ACC112 (cell line): ENCODE measurements around the gene KIF5A.
A peak's percentile ranks its signal among the peaks of the same experiment; 100 is the strongest.

ENCODE experiments used
- H2AFZ ChIP-seq: fragments of 200-600 bp; sonication (generic); one replicate; pipeline ENCODE4 v1.6.0; 2017; ENCODE audit warnings: antibody characterized with exemption, low read length; ENCODE audit not compliant: unreplicated experiment
- H3K27ac ChIP-seq: fragments of 200-600 bp; sonication (generic); 2 replicates; pipeline ENCODE4 v1.5.1; 2014; ENCODE audit warnings: low read depth, mild to moderate bottlenecking, antibody characterized with exemption, low read length, moderate library complexity
- H3K27me3 ChIP-seq: fragments of 200-600 bp; sonication (generic); 2 replicates; pipeline ENCODE4 v1.6.1; 2014; ENCODE audit warnings: mild to moderate bottlenecking, antibody characterized with exemption, low read length, moderate library complexity, mixed read lengths; ENCODE audit not compliant: insufficient read depth
- H3K36me3 ChIP-seq: fragments of 200-600 bp; sonication (generic); 2 replicates; pipeline ENCODE4 v1.6.1; 2016; ENCODE audit warnings: mild to moderate bottlenecking, antibody characterized with exemption, low read length, moderate library complexity, mixed read lengths; ENCODE audit not compliant: insufficient read depth
- H3K4me1 ChIP-seq: fragments of 200-600 bp; sonication (generic); one replicate; pipeline ENCODE4 v1.6.1; 2016; ENCODE audit warnings: low read length, mixed read lengths; ENCODE audit not compliant: insufficient read depth, unreplicated experiment, control insufficient read depth
- H3K4me3 ChIP-seq: fragments of 200-600 bp; sonication (generic); 2 replicates; pipeline ENCODE4 v1.5.1; 2014; ENCODE audit warnings: mild to moderate bottlenecking, low read depth, low read length
- H3K79me2 ChIP-seq: fragments of 200-600 bp; sonication (generic); one replicate; pipeline ENCODE4 v1.6.0; 2016; ENCODE audit warnings: low read length; ENCODE audit not compliant: control insufficient read depth, unreplicated experiment, insufficient read depth

Gene KIF5A

DNA sequence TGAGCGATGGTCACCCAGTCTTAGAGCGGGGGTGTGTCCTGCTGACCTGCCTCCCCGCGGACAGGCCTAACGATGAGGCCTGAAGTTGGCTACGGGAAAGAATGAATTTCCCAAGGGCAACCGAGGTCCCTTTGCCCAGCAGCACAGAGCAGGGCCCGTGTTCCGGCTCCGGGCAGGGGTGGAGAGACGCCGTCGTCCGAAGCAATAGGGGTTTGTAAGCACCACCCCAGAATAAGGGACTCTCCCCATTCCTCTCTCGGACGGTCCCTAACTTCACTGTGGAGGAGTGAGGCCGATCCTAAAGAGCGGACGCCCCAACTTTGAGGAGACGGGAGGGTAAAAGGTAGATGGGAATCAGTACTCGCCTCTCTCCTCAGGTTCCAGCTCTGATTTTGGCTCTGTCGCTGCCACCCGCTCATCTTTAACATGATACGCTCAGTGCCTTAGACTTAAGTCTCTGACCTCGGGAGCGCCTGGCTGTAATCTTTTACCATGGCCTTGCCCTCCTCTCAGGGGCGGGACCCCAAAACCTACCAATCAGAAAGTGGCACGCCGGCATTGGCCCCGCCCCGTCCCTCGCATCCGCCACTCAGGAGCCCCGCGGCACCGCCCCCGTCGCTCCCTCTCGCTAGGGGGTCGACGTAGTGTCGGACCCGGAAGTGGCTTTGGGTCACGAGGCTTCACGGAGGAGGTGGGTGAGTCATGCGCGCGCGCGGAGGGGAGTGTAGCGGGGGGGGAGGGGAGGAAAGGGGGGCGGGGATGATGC lies 29.6 kb upstream of the KIF5A start, which contains the start of gene DDIT3:
DDIT3 (minus strand) TSS at position 462 of the 766 bp plus-strand sequence. CDS start 3,108 bp downstream, outside the sequence.
- H3K4me1 ChIP-seq: peaks cover 53% of the 10 kb centered on the region
- H3K27ac ChIP-seq: peak within 1 kb of the TSS; percentile 95
- H3K36me3 ChIP-seq: peaks cover 16% of the 10 kb centered on the region
- peak within 1 kb of the TSS; percentile 93 for H3K4me3 ChIP-seq
- H2AFZ ChIP-seq: peak within 1 kb of the TSS; percentile 34
- no peaks in the 10 kb centered on the region for H3K27me3 ChIP-seq
- peaks cover 50% of the 10 kb centered on the region for H3K79me2 ChIP-seq

DNA sequence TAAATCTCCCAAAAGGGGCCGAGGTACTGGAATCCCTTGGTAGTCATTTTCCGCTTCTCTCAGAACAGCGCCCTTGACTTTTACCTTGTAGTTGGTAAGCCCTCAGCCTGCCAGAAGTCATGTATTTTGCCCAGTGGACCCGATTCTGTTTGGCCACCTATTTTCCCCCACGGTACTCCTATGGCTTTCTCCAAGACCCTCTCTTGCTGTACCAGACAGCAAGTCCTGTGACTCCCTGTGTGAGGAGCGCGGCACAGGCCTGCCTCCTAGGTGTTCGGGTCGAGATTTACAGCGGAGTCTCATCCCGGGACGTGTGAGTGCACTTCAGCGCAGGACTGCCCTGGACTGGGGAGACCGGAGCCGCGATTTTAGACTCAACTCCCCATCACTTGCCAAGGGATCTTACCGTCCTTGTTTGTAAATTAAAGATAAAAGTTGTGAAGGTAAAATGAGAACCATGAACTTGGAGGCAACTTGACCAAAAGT lies 28.3 kb upstream of the KIF5A start:
- H3K4me1 ChIP-seq: peaks cover 53% of the 10 kb centered on the region
- H3K27me3 ChIP-seq: no peaks in the 10 kb centered on the region
- H3K36me3 ChIP-seq: peaks cover 11% of the 10 kb centered on the region; the same call in 1 of the 2 replicates
- H3K4me3 ChIP-seq: peak overlapping the region; percentile 66
- peaks cover 63% of the 10 kb centered on the region for H3K79me2 ChIP-seq
- peak overlapping the region; percentile 95 for H3K27ac ChIP-seq
- peak overlapping the region; percentile 11 for H2AFZ ChIP-seq

- Histone ChIP-seq H3K27ac (peak within 1 kb of the TSS; percentile 95), H3K27me3 (no peaks in the 10 kb centered on the region), H3K4me3 (peak within 1 kb of the TSS; percentile 78), H3K79me2 (peaks cover 66% of the 10 kb centered on the region), H2AFZ (peak within 1 kb of the TSS; percentile 11), H3K4me1 (peaks cover 49% of the 10 kb centered on the region), H3K36me3 (peaks cover 5% of the 10 kb centered on the region; the same call in 1 of the 2 replicates)
Measured at GRCh38 chr12:57522011-57522886, 27.6 kb upstream of the KIF5A start, which contains the start of gene MBD6. MBD6 (plus strand) TSS chr12:57522824; CDS start chr12:57524304, 1,480 bp downstream.

DNA sequence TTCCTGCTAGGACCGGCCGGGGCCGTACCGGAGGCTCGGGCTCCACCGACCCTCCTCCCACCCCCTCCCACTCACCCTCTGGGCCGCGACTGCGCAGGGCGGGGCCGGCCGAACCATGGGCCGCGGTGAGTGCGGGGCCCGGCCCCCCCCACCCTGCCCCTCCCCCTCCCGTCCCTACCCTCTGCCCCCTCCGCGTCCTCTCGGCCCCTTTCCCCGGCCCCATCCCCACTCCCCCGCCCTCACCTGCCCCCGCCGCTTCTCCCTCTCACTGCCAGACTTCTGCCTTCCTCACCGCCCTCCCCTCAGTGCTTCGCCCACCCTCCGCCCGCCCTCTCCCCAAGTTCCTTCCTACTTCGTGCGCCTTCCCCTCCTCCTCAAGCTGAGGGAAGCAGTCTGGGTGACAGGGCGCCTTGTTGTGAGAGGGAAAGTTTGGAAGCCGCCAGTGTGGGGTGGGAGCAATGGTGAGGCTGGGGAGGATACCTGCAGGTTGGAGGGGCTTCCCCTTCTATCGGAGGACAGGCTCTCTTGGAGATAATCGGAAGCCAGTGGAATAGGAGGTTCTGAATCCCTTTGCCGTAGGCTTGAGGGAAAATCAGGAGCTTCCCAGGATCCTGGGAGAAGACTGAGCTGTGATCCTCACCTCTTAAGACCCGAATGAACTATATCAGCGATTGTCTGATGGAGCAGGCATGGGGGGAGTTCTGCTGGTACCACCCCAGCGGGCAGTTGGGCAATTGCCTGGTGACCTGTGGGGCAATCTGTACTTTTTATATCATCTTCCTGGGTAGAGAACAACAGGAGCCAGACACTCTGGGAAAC lies 26.7 kb upstream of the KIF5A start:
- Histone ChIP-seq H3K4me1 (peaks cover 44% of the 10 kb centered on the region), H3K79me2 (peaks cover 58% of the 10 kb centered on the region), H3K4me3 (peak overlapping the region; percentile 78), H2AFZ (no peak overlapping the region), H3K36me3 (peaks cover 3% of the 10 kb centered on the region; the same call in 1 of the 2 replicates), H3K27me3 (no peaks in the 10 kb centered on the region), H3K27ac (peak overlapping the region; percentile 63)

DNA sequence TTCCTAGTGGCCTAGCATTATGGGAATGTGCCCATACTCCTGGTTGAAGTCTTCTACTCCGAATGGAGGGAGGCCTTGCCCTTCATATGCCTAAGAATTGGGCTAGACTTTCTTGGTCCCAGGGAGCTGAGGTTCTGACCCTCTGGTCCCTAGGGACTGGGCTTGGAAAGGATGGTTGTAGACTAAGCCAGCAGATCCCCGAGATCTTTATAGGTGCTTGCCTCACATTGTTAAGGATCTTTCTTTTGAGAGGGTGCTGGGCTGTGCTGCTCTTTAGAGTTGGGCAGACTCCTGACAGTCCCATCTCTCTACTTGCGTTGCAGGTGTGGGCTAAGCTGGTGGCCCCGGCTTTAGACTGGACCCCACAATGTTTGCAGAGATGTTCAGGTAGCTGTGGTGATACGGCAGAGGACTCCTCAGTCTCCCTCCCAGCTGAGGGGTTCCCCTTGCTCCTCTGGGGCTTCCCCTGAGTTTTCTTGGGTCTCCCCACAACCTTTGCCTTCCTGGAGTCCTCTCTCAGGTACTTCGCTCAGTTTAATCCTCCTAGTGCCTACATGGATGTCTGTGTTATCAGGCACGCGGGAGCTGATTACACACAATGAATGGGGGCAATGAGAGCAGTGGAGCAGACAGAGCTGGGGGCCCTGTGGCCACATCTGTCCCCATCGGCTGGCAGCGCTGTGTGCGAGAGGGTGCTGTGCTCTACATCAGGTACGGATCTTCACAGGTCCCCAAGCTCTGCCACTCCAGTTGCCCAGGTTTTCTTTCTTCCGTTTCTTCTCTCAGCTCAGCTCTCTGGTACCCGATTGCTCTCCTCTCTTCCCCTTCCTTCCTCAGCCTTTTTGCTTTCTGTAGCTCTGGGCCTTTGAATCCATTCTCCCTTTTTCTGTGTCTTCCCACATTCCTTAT lies 25.9 kb upstream of the KIF5A start:
- Histone ChIP-seq H3K4me1 (peaks cover 36% of the 10 kb centered on the region), H3K79me2 (peaks cover 50% of the 10 kb centered on the region), H2AFZ (no peak overlapping the region), H3K27me3 (no peaks in the 10 kb centered on the region), H3K27ac (peak overlapping the region; percentile 63), H3K4me3 (peak overlapping the region; percentile 78), H3K36me3 (peaks cover 3% of the 10 kb centered on the region; the same call in 1 of the 2 replicates)

- Histone ChIP-seq H3K4me1 (peaks cover 32% of the 10 kb centered on the region), H3K36me3 (peaks cover 5% of the 10 kb centered on the region), H3K27me3 (no peaks in the 10 kb centered on the region), H3K4me3 (peak overlapping the region; percentile 78), H3K79me2 (peaks cover 39% of the 10 kb centered on the region), H2AFZ (no peak overlapping the region), H3K27ac (no peak overlapping the region)
Measured at GRCh38 chr12:57524814-57525614, 24.8 kb upstream of the KIF5A start.

DNA sequence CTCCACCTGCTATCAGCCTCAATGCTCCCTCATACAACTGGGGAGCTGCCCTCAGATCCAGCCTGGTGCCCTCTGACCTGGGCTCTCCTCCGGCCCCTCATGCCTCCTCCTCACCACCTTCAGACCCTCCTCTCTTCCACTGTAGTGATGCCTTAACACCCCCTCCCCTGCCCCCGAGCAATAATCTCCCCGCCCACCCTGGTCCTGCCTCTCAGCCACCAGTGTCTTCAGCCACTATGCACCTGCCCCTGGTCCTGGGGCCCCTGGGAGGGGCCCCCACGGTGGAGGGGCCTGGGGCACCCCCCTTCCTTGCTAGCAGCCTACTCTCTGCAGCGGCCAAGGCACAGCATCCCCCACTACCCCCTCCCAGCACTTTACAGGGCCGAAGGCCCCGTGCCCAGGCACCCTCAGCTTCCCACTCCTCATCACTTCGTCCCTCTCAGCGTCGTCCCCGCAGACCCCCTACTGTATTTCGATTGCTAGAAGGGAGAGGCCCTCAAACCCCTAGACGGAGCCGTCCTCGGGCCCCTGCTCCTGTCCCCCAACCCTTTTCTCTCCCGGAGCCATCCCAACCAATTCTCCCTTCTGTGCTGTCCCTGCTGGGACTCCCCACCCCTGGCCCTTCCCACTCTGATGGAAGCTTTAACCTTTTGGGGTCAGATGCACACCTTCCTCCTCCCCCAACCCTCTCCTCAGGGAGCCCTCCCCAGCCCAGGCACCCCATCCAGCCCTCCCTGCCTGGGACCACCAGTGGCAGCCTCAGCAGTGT lies 24.0 kb upstream of the KIF5A start:
- H3K4me3 ChIP-seq: no peak overlapping the region
- no peak overlapping the region for H2AFZ ChIP-seq
- peaks cover 41% of the 10 kb centered on the region for H3K79me2 ChIP-seq
- no peak overlapping the region for H3K27ac ChIP-seq
- H3K27me3 ChIP-seq: no peaks in the 10 kb centered on the region
- peaks cover 32% of the 10 kb centered on the region for H3K4me1 ChIP-seq
- peaks cover 6% of the 10 kb centered on the region for H3K36me3 ChIP-seq

- H3K4me3 ChIP-seq: no peak overlapping the region
- no peaks in the 10 kb centered on the region for H3K27me3 ChIP-seq
- H3K27ac ChIP-seq: no peak overlapping the region
- no peak overlapping the region for H2AFZ ChIP-seq
- peaks cover 41% of the 10 kb centered on the region for H3K79me2 ChIP-seq
- peaks cover 24% of the 10 kb centered on the region for H3K4me1 ChIP-seq
- peaks cover 6% of the 10 kb centered on the region for H3K36me3 ChIP-seq
Measured at GRCh38 chr12:57526477-57527126, 23.2 kb upstream of the KIF5A start.
